A673 (cell line): ENCODE measurements around the gene CASP7. TPM values are rescaled to one million over a fixed set of nuclear protein-coding genes. Genes with fewer than 3 reads are reported as not detected.

ENCODE experiments used
- BruUV-seq: library from RNA; stranded (reverse); fragments of 400-500 nt; replicated peaks from 2 replicates; lab custom pipeline; 2021; lab: Mats Ljungman, UMichigan
- CTCF ChIA-PET: fragments of 300-600 bp; sonication (Branson Sonifier 250); formaldehyde crosslinking; loops from one replicate; lab custom pipeline; 2022; ENCODE audit warnings: antibody characterized with exemption; lab: Charles Lee
- POLR2A ChIA-PET: fragments of 300-600 bp; sonication (Branson Sonifier 250); formaldehyde crosslinking; loops from one replicate; lab custom pipeline; 2022; ENCODE audit warnings: antibody characterized with exemption; ENCODE audit not compliant: low non-redundant PET; lab: Charles Lee
- DNase-seq: peaks from one replicate; pipeline ENCODE4 v3.0.0-alpha.2; 2015; ENCODE audit warnings: low spot score
- H3K27ac ChIP-seq: fragments of 200-600 bp; sonication (generic); 2 replicates; pipeline ENCODE4 v1.5.1; 2016; ENCODE audit warnings: mixed run types, low read depth, mild to moderate bottlenecking, mixed read lengths, antibody characterized with exemption, low read length; ENCODE audit not compliant: poor library complexity, severe bottlenecking
- H3K27me3 ChIP-seq: fragments of 200-600 bp; sonication (generic); replicated peaks from 2 replicates; pipeline ENCODE4 v1.6.1; 2017; ENCODE audit warnings: mixed run types, low read depth, mild to moderate bottlenecking, mixed read lengths, antibody characterized with exemption, low read length; ENCODE audit not compliant: insufficient read depth, poor library complexity
- H3K36me3 ChIP-seq: fragments of 200-600 bp; sonication (generic); 2 replicates; pipeline ENCODE4 v1.6.1; 2016; ENCODE audit warnings: mixed run types, mild to moderate bottlenecking, mixed read lengths, antibody characterized with exemption, low read length; ENCODE audit not compliant: insufficient read depth, poor library complexity, severe bottlenecking
- H3K4me1 ChIP-seq: fragments of 200-600 bp; sonication (generic); 2 replicates; pipeline ENCODE4 v1.6.1; 2017; ENCODE audit warnings: mixed run types, mild to moderate bottlenecking, mixed read lengths, antibody characterized with exemption, low read length; ENCODE audit not compliant: insufficient read depth, poor library complexity, severe bottlenecking
- H3K4me3 ChIP-seq: fragments of 200-600 bp; sonication (generic); 2 replicates; pipeline ENCODE4 v1.5.1; 2016; ENCODE audit warnings: low read depth, mixed run types, mild to moderate bottlenecking, mixed read lengths, low read length; ENCODE audit not compliant: poor library complexity, severe bottlenecking
- H3K9me3 ChIP-seq: fragments of 200-600 bp; sonication (generic); 2 replicates; pipeline ENCODE4 v1.6.1; 2016; ENCODE audit warnings: mixed run types, low read depth, mild to moderate bottlenecking, mixed read lengths, antibody characterized with exemption, low read length; ENCODE audit not compliant: poor library complexity, severe bottlenecking
- CTCF ChIP-seq: fragments of 300-800, 200-600 bp; sonication (generic); conservative IDR thresholded peaks from 2 replicates; pipeline ENCODE4 v1.5.1; 2017; ENCODE audit warnings: low read depth, mild to moderate bottlenecking, antibody characterized with exemption, low read length, moderate library complexity, mixed read lengths
- EZH2 ChIP-seq: fragments of 200-600 bp; sonication (generic); IDR thresholded peaks from 2 replicates; pipeline ENCODE4 v1.6.1; 2017; ENCODE audit warnings: borderline replicate concordance, low read depth, mild to moderate bottlenecking, mixed read lengths, antibody characterized with exemption, low read length; ENCODE audit not compliant: poor library complexity, severe bottlenecking
- intact Hi-C: fragments of 100-400 bp; cut with micrococcal nuclease; formaldehyde crosslinking; loops from one replicate; pipeline ENCODE4 v1.10.0; 2022; ENCODE audit not compliant: unreplicated experiment
- total RNA-seq: library from RNA; stranded (reverse); gene quantifications from 2 replicates; pipeline ENCODE4 v1.2.3, GENCODE V29; 2021

CASP7 gene
- total RNA-seq, 1 experiment from 2014 or later = 57.7 TPM

- ChIA-PET POLR2A (no interaction called here), CTCF (no interaction called here)
- Histone ChIP-seq H3K4me1 (no peaks in the 10 kb centered on the region), H3K27ac (no peak overlapping the region), H3K27me3 (no peaks in the 10 kb centered on the region), H3K9me3 (peaks cover 27% of the 10 kb centered on the region), H3K4me3 (no peak overlapping the region), H3K36me3 (peaks cover 17% of the 10 kb centered on the region)
- intact Hi-C loops = no loop called here
- no peak for DNase-seq
- no TSS peak for BruUV-seq
- TF ChIP-seq CTCF (no peak), EZH2 (no peak)
Observed at GRCh38 chr10:113693348-113693747, 13.6 kb downstream of the CASP7 start.

DNA sequence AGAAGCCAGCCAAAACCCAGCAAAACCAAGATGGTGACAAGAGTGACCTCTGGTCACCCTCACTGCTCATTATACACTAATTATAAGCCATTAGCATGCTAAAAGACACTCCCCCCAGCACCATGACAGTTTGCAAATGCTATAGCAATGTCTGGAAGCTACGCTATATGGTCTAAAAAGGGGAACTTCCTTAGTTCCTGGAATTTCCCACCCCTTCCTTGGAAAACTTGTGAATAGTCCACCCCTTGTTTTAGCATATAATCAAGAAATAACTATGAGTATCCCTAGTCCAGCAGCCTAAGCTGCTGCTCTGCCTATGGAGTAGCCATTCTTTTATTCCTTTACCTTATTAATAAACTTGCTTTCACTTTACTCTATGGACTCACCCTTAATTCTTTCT lies 16.0 kb downstream of the CASP7 start:
- BruUV-seq = no TSS peak
- peaks cover 23% of the 10 kb centered on the region for H3K9me3 ChIP-seq
- peaks cover 33% of the 10 kb centered on the region for H3K36me3 ChIP-seq
- DNase-seq = no peak
- no peaks in the 10 kb centered on the region for H3K27me3 ChIP-seq
- H3K4me3 ChIP-seq = no peak overlapping the region
- POLR2A ChIA-PET = no interaction called here
- H3K4me1 ChIP-seq = peaks cover 5% of the 10 kb centered on the region
- TF ChIP-seq EZH2 = no peak
- no peak for TF ChIP-seq CTCF
- CTCF ChIA-PET = no interaction called here
- intact Hi-C loops = no loop called here
- H3K27ac ChIP-seq = no peak overlapping the region

DNA sequence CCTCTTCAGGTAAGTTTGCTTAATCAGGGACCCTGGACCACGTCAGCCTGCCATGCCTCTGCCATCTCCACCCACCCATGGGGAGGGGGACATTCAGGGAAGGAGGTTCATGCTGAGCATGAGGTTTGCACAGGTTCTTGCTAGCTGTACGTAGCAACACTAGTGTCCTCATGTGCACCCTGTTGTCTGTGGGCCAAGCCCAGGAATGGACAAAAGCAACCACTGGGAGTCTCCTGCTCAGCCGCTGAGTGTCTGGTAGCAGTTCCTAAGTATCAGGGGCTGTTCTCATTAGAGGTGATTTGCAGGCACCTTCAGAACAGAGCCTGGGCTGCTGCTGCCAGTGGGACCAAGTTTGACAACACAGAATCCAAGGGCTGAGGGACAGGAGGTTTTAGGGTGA lies 17.9 kb downstream of the CASP7 start:
- ChIA-PET CTCF (no interaction called here), POLR2A (no interaction called here)
- H3K9me3 ChIP-seq = peaks cover 18% of the 10 kb centered on the region
- H3K36me3 ChIP-seq = peaks cover 32% of the 10 kb centered on the region
- TF ChIP-seq EZH2 (no peak), CTCF (no peak)
- H3K27ac ChIP-seq = no peak overlapping the region
- DNase-seq = no peak
- H3K4me3 ChIP-seq = no peak overlapping the region
- intact Hi-C loops = no loop called here
- peaks cover 5% of the 10 kb centered on the region for H3K4me1 ChIP-seq
- H3K27me3 ChIP-seq = no peaks in the 10 kb centered on the region
- BruUV-seq = no TSS peak
